HG03175 (cell line): Measurements from ENCODE around the gene FOXP1.

ENCODE experiments used
- ATAC-seq: cut with Tn5 transposase; IDR thresholded peaks from one replicate; pipeline ENCODE4 v1.9.1; 2021; ENCODE audit warnings: mild to moderate bottlenecking, moderate library complexity; ENCODE audit not compliant: unreplicated experiment

Gene FOXP1

DNA sequence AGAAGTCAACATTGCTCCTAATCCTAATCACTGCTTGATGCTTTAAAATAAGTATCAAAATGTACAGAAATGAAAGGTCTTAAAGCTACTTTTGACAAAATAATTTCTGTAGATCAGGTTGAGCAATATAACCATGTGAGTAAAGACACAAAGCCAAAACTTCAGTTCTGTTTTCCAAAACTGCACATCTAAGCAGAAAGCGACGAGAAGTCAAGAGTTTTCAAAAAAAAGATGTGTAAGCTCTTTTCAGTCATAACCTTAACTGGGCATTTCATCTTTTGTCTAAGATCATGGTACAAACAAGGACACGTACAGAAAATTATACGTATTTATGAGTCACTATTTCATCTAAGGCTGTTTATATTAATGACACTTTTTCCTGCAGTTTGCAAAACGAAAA is 608.8 kb downstream of the FOXP1 start:
- ATAC-seq: no peak

DNA sequence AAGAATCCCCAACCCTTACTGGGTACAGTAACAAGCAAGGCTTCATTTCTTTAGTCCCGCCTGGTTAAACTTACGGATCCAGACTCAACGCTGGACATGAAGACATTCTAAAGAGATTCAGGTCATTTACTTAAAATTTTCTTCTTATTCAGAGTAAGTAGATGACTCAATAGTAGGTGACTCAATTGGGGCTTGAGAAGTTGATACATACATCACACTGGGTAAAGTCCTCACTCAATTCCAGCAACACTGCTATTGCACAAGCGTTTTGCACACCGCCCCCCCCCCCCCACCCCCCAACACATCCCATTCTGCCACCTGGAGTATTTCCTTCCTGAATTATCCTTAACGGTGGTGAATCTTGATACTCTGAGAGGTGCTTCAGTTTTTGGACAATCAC is 610.0 kb downstream of the FOXP1 start:
- no peak for ATAC-seq

DNA sequence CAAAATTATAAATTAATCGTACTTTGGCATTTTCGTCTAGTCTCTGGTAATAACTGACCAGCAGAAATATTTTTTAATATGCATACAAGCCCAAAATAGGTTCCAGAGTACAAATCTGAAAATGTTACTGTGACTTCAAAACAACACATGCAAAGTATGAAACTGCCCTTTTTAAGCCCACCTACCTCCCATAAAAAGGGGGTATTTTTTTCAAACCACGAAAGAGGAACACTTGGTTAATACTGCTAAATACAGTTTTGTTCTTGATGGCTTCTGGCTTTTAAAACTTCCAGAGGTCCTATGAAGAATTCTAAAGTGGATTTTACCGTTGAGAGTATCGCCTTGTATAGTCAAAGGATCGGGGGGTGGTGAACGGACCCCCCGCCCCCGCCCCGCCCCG is 610.7 kb downstream of the FOXP1 start:
- no peak for ATAC-seq

DNA sequence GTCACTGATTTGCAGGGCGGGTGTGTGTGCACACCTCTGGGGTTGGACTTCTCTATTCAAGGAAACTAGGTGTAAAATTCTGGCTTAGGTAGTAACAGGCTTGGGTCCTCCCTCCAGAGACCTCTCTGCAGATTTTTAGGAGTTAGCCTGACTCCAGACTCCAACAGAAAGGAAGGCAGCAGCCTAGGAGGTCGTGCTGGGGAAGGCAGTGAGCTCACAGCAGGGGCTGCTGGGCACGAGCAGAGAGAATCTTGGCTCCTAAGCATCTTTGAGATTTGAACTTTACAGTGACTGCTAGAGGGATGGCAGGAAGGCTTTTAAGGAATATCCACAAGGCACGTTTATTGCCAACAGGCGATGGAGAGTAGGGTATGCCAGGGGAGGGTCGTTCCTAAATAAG is 612.6 kb downstream of the FOXP1 start:
- no peak for ATAC-seq

DNA sequence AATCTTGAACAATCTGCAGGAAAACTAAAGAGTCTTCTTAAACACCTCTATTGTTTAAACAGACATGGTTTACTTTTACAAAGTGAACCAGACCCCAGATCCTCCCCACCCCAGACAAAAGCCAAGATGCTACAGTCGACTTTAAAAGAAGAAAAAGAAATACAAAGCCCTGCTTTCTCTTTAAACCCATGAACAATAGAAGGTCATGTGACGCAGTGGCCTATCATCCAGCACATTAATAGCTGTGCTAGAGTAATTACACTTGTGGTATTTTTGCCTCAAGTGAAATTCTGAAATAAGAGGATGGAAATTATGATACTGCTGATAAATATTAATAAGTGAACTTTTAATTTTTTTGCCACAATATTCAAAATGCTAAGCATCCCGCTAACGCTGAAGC is 613.4 kb downstream of the FOXP1 start:
- no peak for ATAC-seq

DNA sequence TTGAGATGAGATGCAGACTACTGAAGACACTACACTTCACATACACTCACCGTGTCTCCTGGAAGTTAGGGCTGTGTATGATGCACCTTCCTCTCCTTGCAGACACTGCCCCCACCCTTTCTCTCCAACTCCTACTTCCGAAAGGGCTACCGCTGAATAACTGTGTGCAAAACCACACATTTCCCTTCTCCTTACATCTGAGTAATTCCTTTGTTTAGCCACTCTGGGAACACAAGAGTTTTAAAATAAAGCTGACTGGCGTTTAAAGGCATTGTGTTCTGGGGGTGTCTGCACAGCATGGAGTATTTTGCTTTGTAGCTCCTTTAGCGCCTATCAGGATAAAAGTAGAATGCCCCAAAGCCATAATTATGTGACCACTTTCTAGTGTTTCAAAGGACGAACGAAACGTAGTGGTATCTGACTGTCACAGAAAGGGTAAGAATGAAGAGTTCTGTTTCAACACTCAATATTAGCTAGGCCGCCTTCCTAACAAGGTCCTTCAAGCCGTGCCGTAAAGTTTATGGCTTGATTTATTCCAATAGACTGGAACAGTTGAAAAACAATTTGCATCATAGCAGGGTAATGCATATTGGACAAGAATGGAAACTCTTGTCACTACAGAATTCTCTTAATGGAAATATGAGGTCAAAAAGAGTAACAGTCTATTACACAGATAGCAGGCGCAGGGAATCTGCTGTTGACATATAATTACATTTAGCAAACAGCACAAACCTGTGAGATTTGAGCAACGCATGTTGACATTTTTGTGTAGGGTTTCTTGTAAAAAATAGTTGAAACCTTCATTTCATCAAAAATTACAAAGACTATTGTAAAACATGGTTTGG is 619.9 kb downstream of the FOXP1 start:
- no peak for ATAC-seq

DNA sequence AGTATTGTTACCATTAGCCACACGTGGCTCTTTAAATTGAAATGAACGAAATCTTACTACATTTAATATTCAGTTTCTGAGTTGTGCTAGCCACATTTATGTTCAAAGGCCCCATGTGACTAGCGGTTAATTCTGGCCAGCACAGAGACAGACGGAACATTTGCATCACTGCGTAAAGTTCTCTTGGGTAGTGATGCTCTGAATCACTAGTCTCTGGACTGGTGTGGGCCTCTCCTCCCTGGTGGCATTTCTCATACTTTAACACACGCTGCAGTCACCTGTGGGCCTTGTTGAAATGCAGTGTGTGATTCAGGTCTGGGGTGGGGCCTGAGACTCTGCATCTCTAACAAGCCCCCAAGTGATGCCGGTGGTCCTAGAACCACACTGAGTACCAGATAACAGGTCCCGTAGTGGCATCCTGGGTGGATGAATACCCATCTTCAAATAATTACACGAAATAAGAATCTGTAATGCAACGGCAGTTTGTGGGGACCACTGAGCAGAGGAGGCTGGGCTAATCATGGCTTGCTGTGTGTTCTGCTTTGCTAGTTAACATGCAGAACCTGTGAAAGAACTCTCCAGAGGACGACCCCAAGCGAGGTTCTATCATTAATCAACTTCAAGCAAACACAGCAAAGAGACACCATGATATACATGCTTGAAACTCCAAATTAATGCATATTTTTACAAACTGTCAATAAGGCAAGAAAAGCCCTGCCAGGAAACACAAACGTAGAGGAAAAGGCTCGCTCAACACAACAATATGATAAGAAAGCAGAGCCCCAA is 623.8 kb downstream of the FOXP1 start:
- ATAC-seq: no peak

DNA sequence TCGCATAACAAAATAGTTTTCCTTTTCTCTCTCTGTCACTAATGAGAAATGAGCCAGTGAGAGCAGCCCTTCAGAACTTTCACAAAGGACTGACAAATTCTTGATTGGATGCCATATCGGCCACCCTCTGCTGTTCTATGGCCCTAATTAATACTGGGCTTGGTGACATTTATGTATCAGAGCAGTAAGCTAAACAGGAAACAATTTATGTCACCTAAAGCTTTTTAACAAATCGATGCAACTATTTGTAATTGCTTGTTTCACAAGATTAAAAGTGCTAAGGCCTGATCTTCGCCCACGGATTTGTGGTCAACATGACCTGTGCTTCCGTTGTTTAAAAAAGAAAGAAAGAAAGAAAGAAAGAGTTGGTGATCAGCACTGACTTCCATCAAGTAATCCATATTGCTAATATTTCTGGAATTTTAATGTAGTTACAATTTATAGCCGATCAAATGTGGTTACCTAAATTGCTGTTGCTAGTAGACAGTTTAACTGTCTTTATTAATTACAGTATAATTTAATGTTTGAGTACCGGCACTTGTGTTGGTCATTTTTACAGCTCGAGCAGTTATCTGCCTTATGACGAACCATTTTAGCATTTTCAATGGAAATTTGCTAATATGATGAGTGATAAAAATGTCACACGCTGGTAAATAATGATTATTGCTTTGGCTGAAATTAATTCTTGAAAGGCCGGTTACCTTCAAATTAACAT is 631.3 kb downstream of the FOXP1 start:
- ATAC-seq: no peak

DNA sequence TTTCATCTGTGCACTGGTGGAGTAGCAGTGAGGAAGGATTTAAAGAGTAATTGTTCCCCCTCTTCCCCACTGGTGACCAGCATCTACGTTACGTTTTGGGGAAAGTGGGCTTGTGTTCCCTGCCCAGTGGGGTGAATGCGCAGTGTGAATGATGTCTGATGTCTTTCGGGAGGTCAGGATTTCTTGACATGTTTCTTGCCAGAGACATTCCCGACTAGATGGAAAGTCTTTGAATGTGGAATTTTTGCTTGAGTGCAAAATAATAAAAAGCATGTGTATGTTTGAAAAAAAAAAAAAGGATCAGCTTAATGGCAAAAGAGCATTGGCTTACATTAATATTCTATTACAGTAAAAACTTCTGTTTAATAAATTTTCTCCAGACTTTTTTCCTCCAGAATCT is 632.2 kb downstream of the FOXP1 start:
- no peak for ATAC-seq

DNA sequence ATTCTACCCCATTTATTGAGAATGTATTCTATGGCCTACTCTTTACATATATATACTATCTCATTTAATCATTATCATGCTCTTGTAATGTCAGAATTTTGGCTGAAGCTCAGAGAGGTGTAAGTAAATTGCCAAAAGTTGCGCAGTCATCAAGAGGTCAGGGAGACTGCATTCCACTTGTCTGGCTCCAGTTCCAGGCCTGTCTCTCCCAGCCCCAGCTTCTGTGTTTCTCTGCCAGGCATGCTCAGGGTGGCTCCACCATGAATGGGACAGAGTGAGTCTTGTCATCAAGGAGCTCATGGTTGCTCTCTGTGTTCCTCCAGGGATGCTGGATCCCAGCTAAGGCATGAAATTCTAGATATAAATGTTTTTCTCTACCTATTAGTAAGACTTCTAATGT is 635.9 kb downstream of the FOXP1 start:
- ATAC-seq: no peak

DNA sequence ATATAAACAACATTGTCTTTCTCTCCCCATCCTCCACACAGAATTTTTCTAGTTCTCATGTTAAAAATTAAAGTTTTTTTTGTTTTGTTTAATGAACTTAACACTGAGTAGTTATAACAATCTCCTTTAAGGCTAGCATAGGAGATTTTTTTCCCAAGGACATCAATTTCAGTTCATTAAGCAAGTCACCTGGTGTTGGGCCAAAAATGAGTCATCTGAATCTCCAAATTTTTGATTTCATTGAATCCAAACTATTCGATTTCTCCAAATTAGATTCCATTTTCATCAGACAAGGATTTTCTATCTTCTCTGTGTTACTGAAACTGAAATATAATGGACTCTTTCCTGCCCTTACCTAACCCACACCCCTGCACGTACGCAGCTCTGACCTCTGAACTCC is 639.6 kb downstream of the FOXP1 start:
- no peak for ATAC-seq

DNA sequence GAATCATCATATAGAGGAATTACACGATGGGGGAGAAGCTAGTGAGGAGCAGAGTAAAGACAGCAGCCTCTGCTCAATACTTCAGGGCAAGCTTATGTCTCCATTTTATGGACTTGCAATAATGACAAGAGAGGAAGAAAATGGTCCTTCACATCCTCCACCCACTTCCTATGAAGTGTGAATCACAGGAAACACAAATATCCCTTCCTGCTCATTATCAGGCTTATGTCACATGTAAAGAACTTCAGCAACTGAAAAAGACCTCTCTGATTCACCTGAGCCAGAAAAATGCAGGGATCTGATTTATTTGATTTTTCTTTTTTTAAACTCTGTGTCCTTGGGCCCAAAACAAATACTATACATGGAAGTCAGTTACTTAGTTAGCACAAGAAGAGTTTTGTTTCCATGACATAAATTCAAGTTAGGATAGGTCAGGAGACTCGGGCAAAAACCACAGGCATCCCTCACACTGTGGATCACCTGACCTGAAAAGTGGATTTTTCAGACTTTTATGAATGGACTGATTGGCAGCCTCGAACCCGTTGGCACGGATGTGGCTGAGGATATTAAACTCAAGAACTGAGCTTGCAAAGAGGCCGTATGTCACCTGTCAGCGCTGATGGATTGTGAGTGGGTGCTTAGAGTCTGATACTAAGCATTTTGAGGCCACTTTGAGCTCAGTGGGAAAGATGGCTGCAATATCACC is 650.3 kb downstream of the FOXP1 start:
- no peak for ATAC-seq

DNA sequence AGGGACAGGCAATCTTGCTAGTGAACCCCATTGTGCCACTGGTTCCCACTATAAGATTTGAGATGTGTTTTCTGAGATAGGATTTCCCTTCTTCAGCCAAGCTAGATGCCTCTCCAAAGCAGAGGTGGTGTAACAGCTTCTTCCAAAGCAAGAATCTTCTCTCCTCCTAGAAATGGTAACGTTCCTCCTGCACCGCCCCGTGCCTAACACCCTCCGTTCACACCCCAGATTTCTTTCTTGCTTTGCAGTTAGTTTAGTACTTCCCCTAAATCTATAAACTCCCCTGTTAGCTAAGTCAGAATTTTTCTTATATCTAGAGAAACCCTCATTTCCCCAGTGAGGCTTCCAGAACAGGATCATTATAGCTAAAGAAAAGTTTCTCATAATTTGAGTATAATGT is 653.5 kb downstream of the FOXP1 start:
- no peak for ATAC-seq

DNA sequence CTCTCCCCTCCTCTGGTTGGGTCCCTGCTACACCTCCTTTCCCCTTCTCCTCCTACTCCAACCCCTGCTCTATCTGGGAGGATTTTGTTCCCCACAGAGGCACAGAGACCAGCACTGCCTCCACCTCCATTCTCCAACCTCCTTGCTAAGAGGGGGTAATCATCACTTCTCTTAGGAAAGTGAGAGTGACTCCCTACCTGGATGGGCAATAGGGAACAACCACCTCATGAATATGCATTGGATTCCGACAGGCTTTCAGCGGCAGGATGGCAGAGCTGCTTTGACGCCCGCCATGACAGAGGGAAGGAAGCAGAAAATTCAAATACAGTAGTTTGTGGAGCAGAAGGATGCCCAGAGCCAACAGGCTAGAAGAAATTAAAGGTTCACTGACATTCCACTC is 656.3 kb downstream of the FOXP1 start:
- no peak for ATAC-seq

DNA sequence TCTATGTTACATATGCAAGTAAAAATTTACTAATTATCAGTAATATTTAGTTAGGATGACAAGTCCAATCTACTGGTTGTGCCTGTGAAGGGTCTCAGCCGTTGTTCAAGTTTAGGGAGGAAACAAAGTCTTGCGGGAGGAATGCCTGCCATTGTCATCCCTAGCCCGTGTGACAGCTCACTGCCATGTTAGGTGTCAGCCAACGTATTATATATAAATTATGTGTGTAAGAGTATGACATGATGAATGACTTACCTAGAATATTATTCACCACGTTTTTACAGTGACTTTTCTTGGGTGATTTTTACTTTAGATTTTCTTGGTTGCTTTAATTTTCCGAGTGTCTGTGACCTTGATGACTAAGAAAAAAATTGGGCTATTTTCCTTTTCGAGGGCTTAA is 656.7 kb downstream of the FOXP1 start:
- ATAC-seq: no peak

DNA sequence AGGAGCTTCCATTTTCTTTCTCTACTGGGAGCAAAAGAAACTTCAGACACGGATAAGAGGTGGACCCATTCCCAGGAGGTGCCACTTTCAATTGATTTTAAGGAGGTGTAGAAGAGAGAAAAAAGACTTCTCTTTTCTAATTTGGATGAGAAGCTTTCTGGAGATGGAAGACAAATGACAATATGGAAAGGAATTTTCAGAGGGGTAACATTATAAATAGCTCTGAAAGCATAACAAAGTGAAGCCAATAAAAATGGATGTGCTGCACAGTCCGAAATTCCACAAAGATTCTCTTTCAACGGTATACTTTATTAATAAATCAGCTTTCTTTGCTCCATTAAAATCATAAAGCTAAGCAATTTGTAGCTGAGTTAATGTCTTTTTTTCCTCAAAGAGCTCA is 663.9 kb downstream of the FOXP1 start:
- no peak for ATAC-seq

DNA sequence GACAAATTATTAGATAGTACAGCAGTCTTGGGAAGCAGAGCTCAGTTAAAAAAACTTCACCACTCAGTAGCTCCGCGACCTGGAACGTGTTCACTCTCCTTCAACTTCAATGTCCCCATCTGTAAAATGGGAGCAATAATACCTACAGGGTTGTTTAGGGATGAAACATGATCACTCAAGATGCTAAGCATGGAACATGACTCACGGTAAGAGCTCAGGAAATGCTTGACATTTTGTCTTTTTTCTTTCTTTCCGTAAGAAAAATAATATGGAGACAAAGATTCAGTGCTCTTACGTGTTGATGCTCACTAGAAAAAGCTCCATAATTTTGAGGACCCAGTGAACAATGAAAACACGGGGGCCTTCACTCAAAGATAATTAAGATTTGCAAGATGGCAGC is 664.4 kb downstream of the FOXP1 start:
- ATAC-seq: no peak

DNA sequence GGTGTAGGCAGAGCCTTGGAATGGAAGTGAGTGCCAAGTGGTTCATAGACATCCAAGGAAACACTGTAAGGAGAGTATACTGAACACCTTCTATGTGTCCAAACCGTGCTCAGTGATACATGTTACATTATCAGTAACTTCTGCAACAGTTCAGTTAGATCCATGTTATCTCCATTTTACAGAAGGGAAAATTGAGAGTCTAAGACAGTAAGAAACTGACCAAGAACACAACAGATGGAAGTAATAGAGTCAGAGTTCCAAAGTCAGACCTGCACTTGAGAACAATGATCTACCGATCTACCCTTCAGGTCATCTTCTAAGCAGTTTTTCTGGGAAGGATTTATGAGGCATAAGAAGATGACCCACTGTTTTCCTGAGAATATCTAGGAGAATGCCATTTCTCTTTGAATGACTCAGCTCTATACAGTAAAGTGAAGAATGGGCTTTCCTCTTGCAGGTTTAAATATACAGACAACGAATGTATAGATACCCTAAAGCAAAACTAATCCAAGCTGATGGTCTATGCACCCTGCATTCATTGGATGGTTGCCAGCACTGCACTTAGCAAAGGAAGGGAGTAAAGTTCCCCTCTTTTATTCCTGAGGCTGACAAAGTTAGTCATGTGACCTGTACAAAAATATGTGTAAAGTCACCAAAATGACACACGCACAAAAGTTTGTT is 667.0 kb downstream of the FOXP1 start:
- no peak for ATAC-seq

DNA sequence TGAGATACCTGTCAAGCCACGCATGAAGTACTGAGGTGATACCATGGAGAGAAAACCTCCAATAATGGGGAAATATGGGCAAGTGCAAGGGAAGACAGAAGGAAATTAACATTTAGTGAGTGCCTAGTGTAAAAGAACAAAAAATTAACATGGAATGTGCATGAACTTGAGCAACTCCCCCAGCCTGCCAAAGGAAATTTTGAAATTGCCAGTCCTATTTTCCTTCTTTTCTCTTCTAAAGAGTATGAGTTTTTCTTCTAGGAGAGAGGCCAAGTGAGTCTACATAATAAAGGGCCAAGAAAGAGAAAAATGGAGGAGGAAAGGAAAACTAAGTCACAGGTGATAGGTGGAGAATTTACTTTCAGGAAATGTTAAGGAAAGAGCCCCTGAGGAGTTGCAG is 668.7 kb downstream of the FOXP1 start:
- no peak for ATAC-seq

DNA sequence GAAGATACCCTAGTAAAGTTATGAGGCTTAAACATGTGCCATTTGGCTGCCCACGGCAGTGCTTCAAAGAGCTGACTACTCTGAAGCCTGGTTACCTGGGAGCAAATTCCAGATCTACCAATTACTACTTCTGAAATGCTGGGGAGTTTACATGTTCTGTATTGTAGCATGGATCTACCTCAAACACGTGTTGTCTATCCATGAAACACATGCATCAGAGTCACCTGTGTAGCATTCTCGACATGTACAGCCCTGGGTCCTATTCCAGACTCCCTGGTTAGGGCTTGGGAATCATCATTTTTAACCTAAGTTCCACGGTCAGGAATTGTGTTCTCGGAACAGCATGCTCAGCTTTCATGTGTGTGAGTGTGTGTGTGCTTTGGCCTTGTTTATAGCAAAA is 671.8 kb downstream of the FOXP1 start:
- ATAC-seq: no peak

DNA sequence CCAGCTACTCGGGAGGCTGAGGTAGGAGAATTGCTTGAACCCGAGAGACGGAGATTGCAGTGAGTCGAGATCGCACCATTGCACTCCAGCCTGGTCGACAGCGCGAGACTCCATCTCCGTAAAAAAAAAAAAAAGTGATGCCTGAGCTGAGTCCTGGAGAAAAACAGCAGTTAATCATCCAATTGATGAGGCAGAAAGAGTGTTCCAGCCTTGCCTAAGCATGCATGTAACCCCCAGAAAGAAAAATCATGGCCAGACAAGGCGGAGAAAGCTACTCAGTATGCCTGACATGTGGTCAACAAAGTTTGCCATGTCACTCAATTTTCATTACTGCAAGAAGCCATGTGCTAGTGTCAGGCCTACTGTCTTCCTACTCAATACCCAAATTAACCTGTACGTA is 678.0 kb downstream of the FOXP1 start:
- ATAC-seq: no peak
